ENCODE results near the gene COL23A1. TPM values are rescaled to one million over a fixed set of nuclear protein-coding genes. Genes with fewer than 3 reads are reported as not detected.

COL23A1 gene
- total and polyA plus RNA-seq, 8 donors = 0.52 to 9.5 (median 7.5) TPM

GRCh38 chr5:178234750-178235587 lies 355.2 kb downstream of the COL23A1 start:
- TF ChIP-seq, protein P1, sequence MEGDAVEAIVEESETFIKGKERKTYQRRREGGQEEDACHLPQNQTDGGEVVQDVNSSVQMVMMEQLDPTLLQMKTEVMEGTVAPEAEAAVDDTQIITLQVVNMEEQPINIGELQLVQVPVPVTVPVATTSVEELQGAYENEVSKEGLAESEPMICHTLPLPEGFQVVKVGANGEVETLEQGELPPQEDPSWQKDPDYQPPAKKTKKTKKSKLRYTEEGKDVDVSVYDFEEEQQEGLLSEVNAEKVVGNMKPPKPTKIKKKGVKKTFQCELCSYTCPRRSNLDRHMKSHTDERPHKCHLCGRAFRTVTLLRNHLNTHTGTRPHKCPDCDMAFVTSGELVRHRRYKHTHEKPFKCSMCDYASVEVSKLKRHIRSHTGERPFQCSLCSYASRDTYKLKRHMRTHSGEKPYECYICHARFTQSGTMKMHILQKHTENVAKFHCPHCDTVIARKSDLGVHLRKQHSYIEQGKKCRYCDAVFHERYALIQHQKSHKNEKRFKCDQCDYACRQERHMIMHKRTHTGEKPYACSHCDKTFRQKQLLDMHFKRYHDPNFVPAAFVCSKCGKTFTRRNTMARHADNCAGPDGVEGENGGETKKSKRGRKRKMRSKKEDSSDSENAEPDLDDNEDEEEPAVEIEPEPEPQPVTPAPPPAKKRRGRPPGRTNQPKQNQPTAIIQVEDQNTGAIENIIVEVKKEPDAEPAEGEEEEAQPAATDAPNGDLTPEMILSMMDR (IDR thresholded peaks at IDR 0.05) = peak; percentile 71 to 83
- ATAC-seq (peak; percentile 36), DNase-seq (peak; percentile 52 to 86 (median 73))
- Histone ChIP-seq H3K27ac (no peak overlapping the region), H3K27me3 (no peaks in the 10 kb centered on the region), H3K36me3 (peaks cover 0 to 14% of the 10 kb centered on the region in 2 donors), H3K4me3 (no peak overlapping the region), H3K9me3 (no peaks in the 10 kb centered on the region), H3K4me1 (peaks cover 46 to 93% of the 10 kb centered on the region in 2 donors)
- intact Hi-C loops (cut with DNase I) = no loop called here

DNA sequence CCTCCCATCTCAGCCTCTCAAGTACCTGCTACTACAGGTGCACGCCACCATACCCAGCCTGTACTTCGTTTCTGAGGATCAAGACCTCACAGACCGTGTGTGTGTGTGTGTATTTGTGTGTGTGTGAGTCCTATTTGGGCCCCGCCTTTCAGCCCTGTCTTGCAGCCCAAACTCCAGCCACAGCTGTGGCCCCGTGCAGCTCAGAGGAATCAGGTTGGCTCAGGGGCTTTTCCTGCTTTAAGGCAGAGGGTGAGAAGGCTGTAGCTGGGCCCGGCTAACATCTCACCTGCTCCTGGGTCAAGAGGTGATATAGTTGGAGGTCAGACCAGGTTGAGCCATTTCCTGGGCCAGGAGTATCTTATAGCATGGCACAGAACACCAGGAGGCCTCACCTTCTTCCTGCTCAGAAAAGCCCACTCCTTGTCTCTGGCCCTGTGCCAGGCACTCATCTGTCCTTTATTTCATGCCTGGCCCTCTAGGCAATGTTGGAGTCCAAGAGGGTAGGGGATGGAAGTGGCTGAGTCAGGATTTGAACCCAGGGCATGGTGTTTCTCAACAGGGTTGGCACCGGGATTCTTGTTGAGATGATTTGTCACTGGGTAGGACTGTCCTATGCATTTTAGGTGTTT lies 356.0 kb downstream of the COL23A1 start:
- Histone ChIP-seq H3K4me3 (no peak overlapping the region), H3K4me1 (peaks cover 46 to 94% of the 10 kb centered on the region in 2 donors), H3K9me3 (no peaks in the 10 kb centered on the region), H3K36me3 (peaks cover 0 to 22% of the 10 kb centered on the region in 2 donors), H3K27me3 (no peaks in the 10 kb centered on the region), H3K27ac (no peak overlapping the region)
- intact Hi-C loops (cut with DNase I) = no loop called here
- DNase-seq = peak in 1 of 4 donors; percentile 29
- ATAC-seq = no peak
- TF ChIP-seq, protein P1 (IDR thresholded peaks at IDR 0.05) = no peak

DNA sequence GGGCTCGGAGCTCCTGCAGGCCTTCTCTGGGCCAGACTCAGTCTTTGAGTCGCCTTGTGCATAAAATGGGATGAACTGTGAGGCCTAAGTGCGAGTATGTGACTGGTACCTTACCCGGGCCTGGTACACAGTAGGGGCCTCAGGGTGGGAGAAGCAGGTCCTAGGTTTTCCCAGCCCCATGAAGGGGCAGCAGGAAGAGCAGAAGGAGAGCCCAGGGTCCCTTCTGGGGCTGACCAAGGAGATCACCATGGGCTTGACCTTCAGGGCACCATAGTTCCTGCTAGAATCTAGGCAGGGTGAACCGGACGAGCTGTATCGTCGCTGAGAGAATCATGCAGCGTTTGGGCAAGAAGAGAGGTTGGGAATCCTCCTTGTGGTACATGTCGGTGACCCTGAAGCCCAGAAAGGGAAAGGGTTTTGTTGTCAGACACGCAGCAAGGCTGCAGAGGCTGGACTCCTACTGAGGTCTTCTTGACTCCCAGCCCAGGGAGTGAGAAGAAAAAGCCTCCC lies 357.2 kb downstream of the COL23A1 start:
- peaks cover 39 to 94% of the 10 kb centered on the region in 2 donors for H3K4me1 ChIP-seq
- ATAC-seq (no peak), DNase-seq (no peak)
- TF ChIP-seq, protein P1 (IDR thresholded peaks at IDR 0.05) = no peak
- H3K4me3 ChIP-seq = peak overlapping the region; percentile 64 to 91
- peaks cover 0 to 34% of the 10 kb centered on the region in 2 donors for H3K36me3 ChIP-seq
- H3K27ac ChIP-seq = peak overlapping the region; percentile 99
- H3K9me3 ChIP-seq = no peaks in the 10 kb centered on the region
- H3K27me3 ChIP-seq = no peaks in the 10 kb centered on the region
- intact Hi-C loops (cut with DNase I) = no loop called here

GRCh38 chr5:178232124-178232919 lies 357.9 kb downstream of the COL23A1 start, which contains the start of gene PHYKPL:
Gene PHYKPL (minus strand): TSS chr5:178232802. CDS start chr5:178232550, 252 bp downstream.
- Histone ChIP-seq H3K27me3 (no peaks in the 10 kb centered on the region), H3K27ac (peak within 1 kb of the TSS; percentile 99), H3K36me3 (peaks cover 0 to 41% of the 10 kb centered on the region in 2 donors), H3K4me1 (peaks cover 33 to 88% of the 10 kb centered on the region in 2 donors), H3K4me3 (peak within 1 kb of the TSS; percentile 64 to 91), H3K9me3 (no peaks in the 10 kb centered on the region)
- peak; percentile 67 to 95 (median 72) for DNase-seq
- TF ChIP-seq, protein P1 (IDR thresholded peaks at IDR 0.05) = no peak
- intact Hi-C loops (cut with DNase I) = no loop called here
- peak; percentile 79 for ATAC-seq
